ENCODE results near the gene SART1.

The SART1 gene

DNA sequence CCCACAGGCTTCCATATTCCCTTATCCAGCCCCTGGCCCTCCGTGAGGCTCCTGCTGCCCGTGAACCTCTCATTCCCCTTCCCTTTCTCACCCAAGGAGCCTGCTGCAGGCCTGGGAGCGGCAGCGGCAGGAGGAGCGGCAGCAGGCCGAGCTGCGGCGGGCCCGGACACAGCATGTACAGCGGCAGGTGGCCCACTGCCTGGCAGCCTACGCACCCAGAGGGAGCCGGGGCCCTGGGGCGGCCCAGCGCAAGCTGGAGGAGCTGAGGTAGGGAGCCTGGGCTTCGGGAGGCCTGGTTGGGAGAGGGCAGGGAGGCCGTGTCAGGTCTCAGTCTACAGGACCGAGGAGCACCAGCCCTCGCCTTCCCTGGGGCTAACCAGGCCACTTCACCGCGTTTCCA lies 8.1 kb upstream of the SART1 start:
- Histone ChIP-seq H3K4me3 (ENCODE audit: low read length) (no peak overlapping the region), H3K27me3 (ENCODE audit: control insufficient read depth, insufficient read depth, low read length) (no peaks in the 10 kb centered on the region), H3K4me1 (ENCODE audit: control insufficient read depth, insufficient read depth, low read length) (peaks cover 6% of the 10 kb centered on the region), H3K9me3 (ENCODE audit: control insufficient read depth, low read length) (no peaks in the 10 kb centered on the region), H3K9ac (ENCODE audit: low read length) (no peak overlapping the region), H3K36me3 (ENCODE audit: control insufficient read depth, insufficient read depth, low read length) (no peaks in the 10 kb centered on the region)

DNA sequence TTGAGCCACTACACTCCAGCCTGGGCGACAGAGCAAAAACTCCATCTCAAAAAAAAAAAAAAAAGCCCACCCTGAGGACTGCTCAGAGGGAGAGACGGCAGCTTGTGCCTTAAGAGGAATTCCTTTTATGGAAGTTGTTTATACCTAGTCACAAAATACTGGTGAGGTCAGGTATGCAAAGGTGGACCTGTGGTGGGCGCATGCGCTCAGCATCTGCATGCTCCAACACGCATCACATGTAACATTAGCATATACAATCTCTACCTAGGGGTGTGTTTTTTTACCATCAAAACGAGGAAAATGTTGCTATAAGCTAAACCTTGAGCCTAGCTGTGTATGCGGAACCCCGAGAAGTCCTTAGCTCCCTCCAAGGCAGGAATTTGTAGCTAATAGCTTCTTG lies 6.8 kb upstream of the SART1 start:
- Histone ChIP-seq H3K36me3 (ENCODE audit: control insufficient read depth, insufficient read depth, low read length) (no peaks in the 10 kb centered on the region), H3K4me1 (ENCODE audit: control insufficient read depth, insufficient read depth, low read length) (peaks cover 6% of the 10 kb centered on the region), H3K9ac (ENCODE audit: low read length) (no peak overlapping the region), H3K4me3 (ENCODE audit: low read length) (no peak overlapping the region), H3K27me3 (ENCODE audit: control insufficient read depth, insufficient read depth, low read length) (no peaks in the 10 kb centered on the region), H3K9me3 (ENCODE audit: control insufficient read depth, low read length) (no peaks in the 10 kb centered on the region)

DNA sequence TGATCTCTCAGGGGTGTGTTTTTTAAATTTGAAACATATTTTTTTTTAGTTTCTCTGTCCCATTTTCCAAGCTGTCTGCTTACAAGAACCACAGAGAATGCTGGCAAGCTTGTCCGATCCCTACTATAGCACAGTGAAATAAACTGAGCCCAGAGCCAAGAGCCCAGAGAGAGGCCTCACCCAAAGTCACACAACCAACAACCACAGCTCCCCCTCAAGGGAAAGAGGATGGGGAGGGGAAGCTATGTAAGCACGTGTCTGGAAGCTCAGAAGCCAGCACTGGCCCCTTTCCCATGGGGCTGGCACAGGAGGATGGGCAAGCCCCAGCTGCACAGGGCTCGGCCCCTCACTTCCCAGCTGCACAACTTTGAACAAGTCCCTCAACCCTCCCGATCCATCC lies 3.2 kb upstream of the SART1 start:
- peaks cover 16% of the 10 kb centered on the region for H3K4me1 ChIP-seq (ENCODE audit: control insufficient read depth, insufficient read depth, low read length)
- H3K9me3 ChIP-seq (ENCODE audit: control insufficient read depth, low read length): no peaks in the 10 kb centered on the region
- no peak overlapping the region for H3K4me3 ChIP-seq (ENCODE audit: low read length)
- H3K9ac ChIP-seq (ENCODE audit: low read length): no peak overlapping the region
- no peaks in the 10 kb centered on the region for H3K36me3 ChIP-seq (ENCODE audit: control insufficient read depth, insufficient read depth, low read length)
- no peaks in the 10 kb centered on the region for H3K27me3 ChIP-seq (ENCODE audit: control insufficient read depth, insufficient read depth, low read length)

DNA sequence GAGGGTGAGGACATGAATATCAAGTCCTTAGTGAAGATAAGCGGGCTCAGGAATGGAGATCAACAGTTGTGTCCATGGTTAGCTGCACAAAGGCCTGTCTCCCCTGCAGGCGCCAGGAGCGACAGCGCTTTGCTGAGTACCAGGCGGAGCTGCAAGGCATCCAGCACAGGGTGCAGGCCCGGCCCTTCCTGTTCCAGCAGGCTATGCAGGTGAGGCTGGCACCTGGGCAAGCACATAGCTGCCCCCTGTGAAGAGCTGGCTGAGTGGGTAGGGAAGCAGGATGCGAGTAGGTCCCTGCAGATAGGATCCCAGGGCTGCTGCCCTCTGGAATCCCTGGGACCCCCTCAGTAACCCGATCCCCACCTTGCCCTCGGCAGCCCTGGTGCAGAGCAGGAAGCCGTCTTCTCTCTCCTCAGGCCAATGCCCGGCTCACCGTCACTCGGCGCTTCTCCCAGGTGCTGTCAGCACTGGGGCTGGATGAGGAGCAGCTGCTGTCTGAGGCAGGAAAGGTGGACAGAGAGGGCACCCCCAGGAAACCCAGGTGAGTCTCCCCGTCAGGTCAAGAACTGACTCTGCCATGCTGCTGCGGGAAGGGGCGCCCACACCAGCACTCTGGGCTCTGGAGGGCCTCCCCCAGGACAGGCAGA lies 2.6 kb upstream of the SART1 start:
- H3K9ac ChIP-seq (ENCODE audit: low read length): no peak overlapping the region
- H3K9me3 ChIP-seq (ENCODE audit: control insufficient read depth, low read length): no peaks in the 10 kb centered on the region
- no peak overlapping the region for H3K4me3 ChIP-seq (ENCODE audit: low read length)

DNA sequence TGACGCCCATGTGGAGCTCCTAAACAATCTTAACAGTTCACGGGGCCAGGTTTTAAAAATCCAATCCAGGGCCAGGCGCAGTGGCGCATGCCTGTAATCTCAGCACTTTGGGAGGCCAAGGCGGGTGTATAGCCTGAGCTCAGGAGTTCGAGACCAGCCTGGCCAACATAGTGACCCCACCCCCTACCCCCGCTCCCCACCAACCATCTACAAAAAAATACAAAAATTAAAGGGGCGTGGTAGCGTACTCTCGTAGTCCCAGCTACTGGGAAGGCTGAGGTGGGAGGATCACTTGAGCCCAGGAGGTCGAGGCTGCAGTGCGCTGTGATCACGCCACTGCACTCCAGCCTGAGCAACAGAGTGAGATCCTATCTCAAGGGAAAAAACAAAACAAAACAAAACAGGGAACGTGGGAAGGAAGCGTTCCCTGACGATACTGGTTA lies 689 bp upstream of the SART1 start:
- H3K4me1 ChIP-seq (ENCODE audit: control insufficient read depth, insufficient read depth, low read length): peaks cover 16% of the 10 kb centered on the region
- H3K9ac ChIP-seq (ENCODE audit: low read length): peak overlapping the region; percentile 94
- no peaks in the 10 kb centered on the region for H3K27me3 ChIP-seq (ENCODE audit: control insufficient read depth, insufficient read depth, low read length)
- H3K4me3 ChIP-seq (ENCODE audit: low read length): peak overlapping the region; percentile 96
- H3K36me3 ChIP-seq (ENCODE audit: control insufficient read depth, insufficient read depth, low read length): peaks cover 9% of the 10 kb centered on the region
- H3K9me3 ChIP-seq (ENCODE audit: control insufficient read depth, low read length): no peaks in the 10 kb centered on the region

More for the DNA sequence above, 2.6 kb upstream of the SART1 start:
- H3K4me1 ChIP-seq (ENCODE audit: control insufficient read depth, insufficient read depth, low read length): peaks cover 16% of the 10 kb centered on the region
- no peaks in the 10 kb centered on the region for H3K27me3 ChIP-seq (ENCODE audit: control insufficient read depth, insufficient read depth, low read length)
- H3K36me3 ChIP-seq (ENCODE audit: control insufficient read depth, insufficient read depth, low read length): no peaks in the 10 kb centered on the region

DNA sequence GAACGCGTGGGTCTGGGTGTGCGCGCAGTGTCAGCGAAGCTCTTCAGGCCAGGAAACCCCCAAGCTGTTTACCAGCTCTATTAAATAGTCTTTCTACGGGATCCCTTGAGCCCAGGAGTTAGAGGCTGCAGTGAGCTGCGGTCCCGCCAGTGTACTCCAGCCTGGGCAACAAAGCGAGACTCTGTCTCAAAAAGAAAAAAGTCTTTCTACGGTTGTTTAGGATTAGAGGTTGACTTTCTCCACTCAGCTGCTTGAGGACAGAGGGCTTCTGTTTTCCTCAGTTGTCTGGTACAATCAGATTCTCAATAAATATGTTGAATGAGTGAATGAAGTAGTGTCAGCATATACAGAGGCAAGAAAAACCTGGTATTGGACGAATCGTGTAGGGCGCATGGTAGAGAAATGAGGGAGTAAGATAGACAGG lies 619 bp downstream of the SART1 start:
- H3K4me3 ChIP-seq (ENCODE audit: low read length): peak overlapping the region; percentile 80
- no peaks in the 10 kb centered on the region for H3K27me3 ChIP-seq (ENCODE audit: control insufficient read depth, insufficient read depth, low read length)
- H3K36me3 ChIP-seq (ENCODE audit: control insufficient read depth, insufficient read depth, low read length): peaks cover 19% of the 10 kb centered on the region
- peaks cover 12% of the 10 kb centered on the region for H3K4me1 ChIP-seq (ENCODE audit: control insufficient read depth, insufficient read depth, low read length)
- H3K9me3 ChIP-seq (ENCODE audit: control insufficient read depth, low read length): no peaks in the 10 kb centered on the region
- H3K9ac ChIP-seq (ENCODE audit: low read length): peak overlapping the region; percentile 94

DNA sequence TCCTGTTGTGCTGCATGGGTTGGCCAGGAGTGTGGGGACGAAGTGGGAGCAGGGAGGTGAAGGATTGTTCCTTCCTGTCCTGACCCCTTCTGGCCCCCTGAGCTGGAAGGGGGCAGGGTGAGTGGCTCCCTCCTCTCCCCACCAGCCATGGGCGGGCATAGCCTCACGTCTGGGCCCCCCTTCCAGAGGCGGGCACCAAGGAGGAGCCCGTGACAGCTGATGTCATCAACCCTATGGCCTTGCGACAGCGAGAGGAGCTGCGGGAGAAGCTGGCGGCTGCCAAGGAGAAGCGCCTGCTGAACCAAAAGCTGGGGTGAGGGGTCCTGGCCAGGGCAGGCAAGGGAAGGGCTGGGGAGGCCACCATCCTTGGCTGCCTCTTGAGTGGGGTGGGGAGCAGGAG lies 3.4 kb downstream of the SART1 start:
- no peaks in the 10 kb centered on the region for H3K9me3 ChIP-seq (ENCODE audit: control insufficient read depth, low read length)
- H3K36me3 ChIP-seq (ENCODE audit: control insufficient read depth, insufficient read depth, low read length): peaks cover 22% of the 10 kb centered on the region
- H3K4me1 ChIP-seq (ENCODE audit: control insufficient read depth, insufficient read depth, low read length): peaks cover 11% of the 10 kb centered on the region
- no peaks in the 10 kb centered on the region for H3K27me3 ChIP-seq (ENCODE audit: control insufficient read depth, insufficient read depth, low read length)
- H3K4me3 ChIP-seq (ENCODE audit: low read length): no peak overlapping the region
- H3K9ac ChIP-seq (ENCODE audit: low read length): no peak overlapping the region

DNA sequence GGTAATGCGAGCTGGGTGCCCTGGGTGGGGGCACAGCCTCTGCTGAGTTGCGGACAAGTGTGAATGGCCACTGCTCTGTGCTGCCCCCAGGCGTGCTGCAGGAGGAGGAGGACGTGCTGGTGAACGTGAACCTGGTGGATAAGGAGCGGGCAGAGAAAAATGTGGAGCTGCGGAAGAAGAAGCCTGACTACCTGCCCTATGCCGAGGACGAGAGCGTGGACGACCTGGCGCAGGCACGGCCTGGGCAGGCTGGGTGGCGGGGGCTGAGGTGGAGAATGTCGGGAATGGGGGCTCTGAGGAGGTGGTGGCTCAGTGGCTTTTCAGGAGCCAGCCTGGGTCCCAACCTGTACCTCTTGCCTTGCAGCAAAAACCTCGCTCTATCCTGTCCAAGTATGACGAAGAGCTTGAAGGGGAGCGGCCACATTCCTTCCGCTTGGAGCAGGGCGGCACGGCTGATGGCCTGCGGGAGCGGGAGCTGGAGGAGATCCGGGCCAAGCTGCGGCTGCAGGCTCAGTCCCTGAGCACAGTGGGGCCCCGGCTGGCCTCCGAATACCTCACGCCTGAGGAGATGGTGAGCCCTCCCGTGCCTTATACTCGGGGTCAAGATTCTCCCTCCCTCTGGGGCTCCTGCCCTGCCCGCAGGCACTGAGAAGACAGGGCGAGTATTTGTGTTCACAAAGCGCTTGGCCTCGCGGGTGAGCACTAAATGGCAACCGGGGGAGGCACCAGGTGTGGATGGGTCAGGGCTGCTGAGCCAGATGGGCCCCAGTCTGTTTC lies 4.6 kb downstream of the SART1 start:
- peaks cover 25% of the 10 kb centered on the region for H3K36me3 ChIP-seq (ENCODE audit: control insufficient read depth, insufficient read depth, low read length)

DNA sequence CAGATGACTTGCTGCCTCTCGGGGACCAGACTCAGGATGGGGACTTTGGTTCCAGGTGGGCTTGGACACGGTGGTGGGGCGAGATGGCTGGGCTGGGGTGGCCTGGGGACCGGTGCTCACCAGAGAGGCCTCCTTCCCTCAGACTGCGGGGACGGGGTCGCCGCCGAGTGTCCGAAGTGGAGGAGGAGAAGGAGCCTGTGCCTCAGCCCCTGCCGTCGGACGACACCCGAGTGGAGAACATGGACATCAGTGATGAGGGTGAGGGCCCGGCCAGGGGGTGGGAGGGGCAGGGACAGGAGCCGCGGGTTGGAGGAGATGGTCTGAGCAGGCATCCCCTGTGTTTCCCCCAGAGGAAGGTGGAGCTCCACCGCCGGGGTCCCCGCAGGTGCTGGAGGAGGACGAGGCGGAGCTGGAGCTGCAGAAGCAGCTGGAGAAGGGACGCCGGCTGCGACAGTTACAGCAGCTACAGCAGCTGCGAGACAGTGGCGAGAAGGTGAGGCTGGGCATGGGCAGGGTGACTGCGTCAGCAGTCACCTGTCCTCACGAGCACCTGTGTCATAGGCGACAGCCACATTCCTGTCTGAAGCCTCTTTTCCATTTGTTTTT lies 5.9 kb downstream of the SART1 start:
- peaks cover 9% of the 10 kb centered on the region for H3K4me1 ChIP-seq (ENCODE audit: control insufficient read depth, insufficient read depth, low read length)
- peaks cover 25% of the 10 kb centered on the region for H3K36me3 ChIP-seq (ENCODE audit: control insufficient read depth, insufficient read depth, low read length)
- no peaks in the 10 kb centered on the region for H3K27me3 ChIP-seq (ENCODE audit: control insufficient read depth, insufficient read depth, low read length)
- H3K9ac ChIP-seq (ENCODE audit: low read length): no peak overlapping the region
- H3K4me3 ChIP-seq (ENCODE audit: low read length): no peak overlapping the region
- no peaks in the 10 kb centered on the region for H3K9me3 ChIP-seq (ENCODE audit: control insufficient read depth, low read length)

More for the DNA sequence above, 4.6 kb downstream of the SART1 start:
- Histone ChIP-seq H3K4me3 (ENCODE audit: low read length) (no peak overlapping the region), H3K4me1 (ENCODE audit: control insufficient read depth, insufficient read depth, low read length) (peaks cover 11% of the 10 kb centered on the region), H3K9ac (ENCODE audit: low read length) (no peak overlapping the region), H3K9me3 (ENCODE audit: control insufficient read depth, low read length) (no peaks in the 10 kb centered on the region), H3K27me3 (ENCODE audit: control insufficient read depth, insufficient read depth, low read length) (no peaks in the 10 kb centered on the region)

DNA sequence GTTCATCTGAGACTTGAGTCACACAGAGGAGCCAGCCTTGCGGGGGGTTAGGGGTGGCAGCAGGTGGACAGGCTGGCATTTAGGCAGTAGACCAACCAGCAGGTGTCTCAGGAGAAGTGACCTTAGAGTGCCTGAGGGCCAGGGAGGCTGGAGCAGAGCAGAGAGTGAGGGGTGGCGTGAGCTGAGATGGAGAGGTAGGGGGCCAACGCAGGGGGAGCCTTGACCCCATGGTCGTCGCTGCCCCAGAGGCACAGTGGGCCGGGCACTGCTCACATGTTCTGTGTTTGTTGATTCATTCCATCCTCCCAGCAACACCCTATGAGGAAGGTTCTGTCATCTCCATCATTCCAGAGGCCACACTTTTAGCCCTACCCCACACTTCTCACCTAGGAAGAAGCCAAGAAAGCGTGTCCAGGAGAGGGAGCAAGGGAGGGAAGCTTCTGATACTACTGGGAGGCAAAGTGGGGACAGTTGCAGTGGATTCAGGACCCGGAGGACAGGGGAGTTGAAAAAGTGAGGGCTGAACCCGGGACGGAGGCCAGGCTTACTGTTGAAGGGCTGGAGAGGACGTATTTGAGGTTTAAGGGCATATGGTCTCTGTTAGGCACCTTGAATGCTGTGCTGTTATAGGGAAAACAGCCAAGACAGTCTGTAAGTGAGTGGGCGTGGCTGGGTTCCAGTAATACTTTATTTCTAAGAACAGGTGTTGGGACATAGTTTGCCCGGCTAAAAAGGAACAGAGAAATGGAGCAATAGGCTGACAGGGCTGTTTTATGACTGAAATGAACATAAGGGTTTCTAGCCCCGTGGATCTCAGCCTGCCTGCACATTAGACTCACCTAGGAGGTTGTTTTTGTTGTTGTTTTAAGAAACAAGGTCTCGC lies 7.3 kb downstream of the SART1 start:
- Histone ChIP-seq H3K4me1 (ENCODE audit: control insufficient read depth, insufficient read depth, low read length) (no peaks in the 10 kb centered on the region), H3K4me3 (ENCODE audit: low read length) (no peak overlapping the region), H3K9ac (ENCODE audit: low read length) (no peak overlapping the region), H3K27me3 (ENCODE audit: control insufficient read depth, insufficient read depth, low read length) (no peaks in the 10 kb centered on the region), H3K9me3 (ENCODE audit: control insufficient read depth, low read length) (no peaks in the 10 kb centered on the region), H3K36me3 (ENCODE audit: control insufficient read depth, insufficient read depth, low read length) (peaks cover 25% of the 10 kb centered on the region)

DNA sequence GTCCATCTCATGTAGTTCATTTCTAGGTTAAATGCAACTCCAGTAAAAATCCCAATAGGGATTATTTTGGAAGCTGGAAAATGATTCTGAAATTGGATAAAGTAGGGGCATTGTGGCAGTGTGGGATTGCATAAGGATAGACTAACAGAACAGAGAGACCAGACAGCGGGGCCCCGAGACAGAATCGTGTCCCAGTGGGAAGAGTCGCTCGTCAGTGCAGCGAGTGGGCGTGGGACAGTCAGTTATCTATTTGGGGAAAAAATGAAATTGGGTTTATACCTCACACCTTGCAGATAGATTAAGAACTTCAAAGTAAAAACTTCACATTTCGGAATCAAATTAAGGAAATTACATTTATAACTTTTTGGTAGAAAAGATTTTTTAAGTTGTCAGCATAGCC lies 10.6 kb downstream of the SART1 start:
- Histone ChIP-seq H3K27me3 (ENCODE audit: control insufficient read depth, insufficient read depth, low read length) (no peaks in the 10 kb centered on the region), H3K9me3 (ENCODE audit: control insufficient read depth, low read length) (no peaks in the 10 kb centered on the region), H3K9ac (ENCODE audit: low read length) (no peak overlapping the region), H3K4me3 (ENCODE audit: low read length) (no peak overlapping the region), H3K4me1 (ENCODE audit: control insufficient read depth, insufficient read depth, low read length) (no peaks in the 10 kb centered on the region), H3K36me3 (ENCODE audit: control insufficient read depth, insufficient read depth, low read length) (peaks cover 7% of the 10 kb centered on the region)

Measured in mucosa of stomach (tissue), 1 donor.